Activated T-cell treated with anti-CD3 and anti-CD28 coated beads, Interleukin-2, amount 50 U/mL, for 72 hours (primary cell): ENCODE measurements around the gene CLDN18. TPM values are rescaled to one million over a fixed set of nuclear protein-coding genes. Genes with fewer than 3 reads are reported as not detected.
A peak's percentile ranks its signal among the peaks of the same experiment; 100 is the strongest.

Experiments
- ATAC-seq, 2 donors: fragments of 150-1000 bp; cut with Tn5 transposase; replicated peaks in 1 of 2; 2 replicates each; pipeline ENCODE4 v1.10.0; 2021; ENCODE audit warnings: moderate library complexity in 2 of 2, mild to moderate bottlenecking in 1 of 2
- DNase-seq, 2 donors: peaks; one replicate each; pipeline ENCODE4 v3.0.0; 2021 to 2022; ENCODE audit warnings: mixed read lengths in 1 of 2
- H3K27ac Mint-ChIP-seq: one replicate; pipeline ENCODE4 v1.8.0; 2022; ENCODE audit warnings: mild to moderate bottlenecking, moderate library complexity, mixed read lengths
- H3K27me3 Mint-ChIP-seq: one replicate; pipeline ENCODE4 v1.8.0; 2022; ENCODE audit warnings: low read depth, mixed read lengths
- H3K36me3 Mint-ChIP-seq, 2 donors: one replicate each; pipeline ENCODE4 v1.8.0; 2022; ENCODE audit warnings: mixed read lengths in 2 of 2, mild to moderate bottlenecking in 1 of 2; ENCODE audit not compliant: insufficient read depth in 2 of 2
- H3K4me1 Mint-ChIP-seq: one replicate; pipeline ENCODE4 v1.8.0; 2022; ENCODE audit warnings: low read depth, mixed read lengths
- H3K4me3 Mint-ChIP-seq, 2 donors: one replicate each; pipeline ENCODE4 v1.8.0; 2022; ENCODE audit warnings: mild to moderate bottlenecking in 2 of 2, mixed read lengths in 2 of 2, moderate library complexity in 2 of 2
- H3K9me3 Mint-ChIP-seq, 2 donors: one replicate each; pipeline ENCODE4 v1.8.0; 2022; ENCODE audit warnings: mixed read lengths in 2 of 2
- total RNA-seq, 2 donors: library from RNA; stranded (reverse); gene quantifications; one replicate each; pipeline ENCODE4 v1.2.3, GENCODE V29; 2022

Gene CLDN18
- total RNA-seq, 2 donors from 2014 or later = not detected

DNA sequence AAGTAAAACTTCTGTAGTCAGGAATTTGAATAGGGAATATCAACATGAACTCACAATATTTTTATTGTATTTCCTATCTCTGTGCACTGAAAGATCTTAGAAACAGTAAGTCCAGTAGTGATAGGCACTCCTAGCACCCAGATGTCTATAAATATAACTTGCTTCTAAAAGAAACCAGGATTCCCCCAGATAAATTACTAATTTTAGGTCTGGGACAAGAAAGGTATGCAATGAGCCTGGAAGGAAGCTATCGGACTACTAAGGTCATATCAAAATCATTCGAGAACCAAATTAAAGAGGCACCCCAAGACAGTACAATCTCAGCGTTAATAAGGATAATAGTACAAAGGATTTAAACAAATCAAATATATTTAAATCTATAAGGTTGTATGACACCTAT, 47.4 kb downstream of the CLDN18 start:
- H3K27me3 Mint-ChIP-seq = peaks cover 63% of the 10 kb centered on the region
- DNase-seq = no peak
- no peak for ATAC-seq
- H3K9me3 Mint-ChIP-seq = no peaks in the 10 kb centered on the region
- no peak overlapping the region for H3K4me3 Mint-ChIP-seq
- no peak overlapping the region for H3K27ac Mint-ChIP-seq
- no peaks in the 10 kb centered on the region for H3K36me3 Mint-ChIP-seq
- no peaks in the 10 kb centered on the region for H3K4me1 Mint-ChIP-seq

DNA sequence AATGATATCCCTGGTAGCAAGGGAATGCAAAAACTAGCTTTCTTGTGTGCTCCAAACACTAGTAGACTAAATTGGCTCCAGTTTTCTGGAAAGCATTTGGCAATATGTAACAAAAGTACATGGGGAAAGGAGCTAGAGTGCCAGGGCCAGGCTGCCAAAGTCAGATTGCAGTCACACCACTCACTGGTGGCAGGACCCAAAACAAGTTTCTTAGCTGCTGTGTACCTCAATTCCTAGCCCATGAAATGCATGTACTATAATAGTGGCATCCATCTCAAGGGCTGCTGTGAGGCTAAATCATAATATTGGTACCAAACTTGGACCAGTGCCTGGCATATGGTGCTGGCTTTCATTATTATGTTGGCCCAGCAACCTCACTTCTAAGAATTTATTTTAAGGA, 49.3 kb downstream of the CLDN18 start:
- no peak for DNase-seq

DNA sequence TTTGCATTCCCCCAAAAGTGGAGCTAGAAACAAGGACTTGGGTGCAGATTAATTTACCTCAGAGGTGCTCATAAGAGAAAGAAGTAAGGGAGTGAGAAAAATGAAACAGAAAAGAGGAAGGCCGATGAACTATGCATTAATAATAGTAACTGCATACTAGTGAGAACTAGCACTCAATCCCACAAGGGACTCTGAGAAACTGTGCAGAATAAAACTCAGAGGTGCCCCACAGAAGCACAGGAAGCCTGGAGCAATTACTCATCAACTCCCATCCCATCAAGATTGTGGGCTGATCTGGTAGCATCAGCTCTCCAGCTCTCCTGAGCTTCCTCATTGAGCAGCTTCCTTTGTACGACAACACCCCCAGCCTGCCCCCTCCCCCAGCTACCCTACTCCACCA, 50.8 kb downstream of the CLDN18 start:
- no peak overlapping the region for H3K27ac Mint-ChIP-seq

More for the DNA sequence above, 49.3 kb downstream of the CLDN18 start:
- Mint-ChIP-seq H3K27ac (no peak overlapping the region), H3K9me3 (no peaks in the 10 kb centered on the region), H3K4me1 (peaks cover 6% of the 10 kb centered on the region), H3K36me3 (no peaks in the 10 kb centered on the region), H3K27me3 (peaks cover 62% of the 10 kb centered on the region), H3K4me3 (no peak overlapping the region)
- ATAC-seq = no peak

DNA sequence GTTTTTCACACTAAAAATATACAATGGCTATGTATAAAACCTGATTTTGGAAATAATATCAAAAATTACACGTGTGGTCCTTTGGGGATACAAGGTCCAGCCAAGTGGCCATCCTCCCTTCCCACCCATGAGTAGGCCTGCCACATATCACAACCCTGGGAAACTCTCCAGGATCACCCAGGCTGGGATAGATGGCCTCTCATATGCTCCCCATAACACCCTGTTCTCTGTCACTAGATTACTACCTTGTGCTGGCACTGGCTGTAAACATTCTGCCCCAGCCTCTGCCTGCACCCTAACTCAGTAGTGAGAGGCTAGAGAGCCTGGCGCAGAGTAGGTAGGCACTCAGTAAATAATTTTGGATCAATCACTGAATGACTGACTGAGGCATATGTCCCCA, 52.1 kb downstream of the CLDN18 start:
- ATAC-seq = no peak
- peaks cover 48% of the 10 kb centered on the region for H3K27me3 Mint-ChIP-seq
- DNase-seq = no peak
- H3K27ac Mint-ChIP-seq = no peak overlapping the region
- H3K9me3 Mint-ChIP-seq = no peaks in the 10 kb centered on the region
- no peaks in the 10 kb centered on the region for H3K36me3 Mint-ChIP-seq
- H3K4me3 Mint-ChIP-seq = no peak overlapping the region
- H3K4me1 Mint-ChIP-seq = peaks cover 33% of the 10 kb centered on the region

More for the DNA sequence above, 50.8 kb downstream of the CLDN18 start:
- no peak for DNase-seq
- Mint-ChIP-seq H3K4me1 (peaks cover 20% of the 10 kb centered on the region), H3K9me3 (no peaks in the 10 kb centered on the region), H3K27me3 (peaks cover 56% of the 10 kb centered on the region), H3K36me3 (no peaks in the 10 kb centered on the region), H3K4me3 (no peak overlapping the region)
- no peak for ATAC-seq

DNA sequence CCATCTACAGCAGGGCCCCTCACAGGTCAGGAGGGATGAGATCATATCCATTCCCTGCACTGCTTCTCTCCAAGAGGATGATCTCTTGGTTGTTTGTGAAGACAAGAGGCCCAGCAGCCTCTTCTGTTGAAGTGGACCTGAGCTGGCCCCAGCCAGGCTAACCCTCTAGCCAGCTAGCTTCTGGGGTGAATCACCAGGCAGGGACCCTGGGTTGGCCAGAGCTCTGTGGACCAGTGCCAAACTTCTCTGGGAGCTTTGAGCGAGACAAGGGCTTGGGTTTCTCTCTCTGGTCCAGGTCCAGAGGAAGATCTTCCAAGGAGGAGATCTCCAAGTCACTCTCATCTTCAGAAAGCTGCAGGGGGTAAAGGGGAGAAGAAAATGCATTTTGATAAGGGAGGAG, 52.7 kb downstream of the CLDN18 start:
- Mint-ChIP-seq H3K36me3 (no peaks in the 10 kb centered on the region), H3K4me3 (no peak overlapping the region), H3K27ac (no peak overlapping the region), H3K4me1 (peaks cover 36% of the 10 kb centered on the region), H3K27me3 (peaks cover 48% of the 10 kb centered on the region), H3K9me3 (no peaks in the 10 kb centered on the region)
- DNase-seq (no peak), ATAC-seq (no peak)

DNA sequence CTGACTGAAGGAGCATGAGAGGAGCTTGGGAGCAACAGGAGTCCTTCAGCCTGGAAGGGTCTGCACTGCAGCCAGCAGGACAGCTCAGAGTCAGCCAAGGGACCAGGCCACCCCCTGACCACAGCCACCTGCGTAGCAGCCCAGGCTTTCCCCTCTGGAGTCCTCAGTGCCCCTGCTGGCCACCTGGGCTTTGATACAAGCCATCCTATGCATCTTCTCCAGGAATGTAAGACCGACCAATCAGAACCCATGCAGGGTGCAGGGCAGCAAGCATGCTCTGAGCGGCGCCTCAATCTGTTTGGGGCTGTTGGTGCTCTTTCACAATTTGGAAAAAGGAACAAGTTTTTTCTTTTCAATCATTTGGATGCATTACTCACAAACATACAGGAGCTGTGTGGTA, 53.5 kb downstream of the CLDN18 start:
- ATAC-seq = no peak
- DNase-seq = no peak
- peaks cover 43% of the 10 kb centered on the region for H3K27me3 Mint-ChIP-seq
- no peaks in the 10 kb centered on the region for H3K36me3 Mint-ChIP-seq
- peaks cover 36% of the 10 kb centered on the region for H3K4me1 Mint-ChIP-seq
- H3K4me3 Mint-ChIP-seq = no peak overlapping the region
- H3K27ac Mint-ChIP-seq = no peak overlapping the region
- no peaks in the 10 kb centered on the region for H3K9me3 Mint-ChIP-seq

DNA sequence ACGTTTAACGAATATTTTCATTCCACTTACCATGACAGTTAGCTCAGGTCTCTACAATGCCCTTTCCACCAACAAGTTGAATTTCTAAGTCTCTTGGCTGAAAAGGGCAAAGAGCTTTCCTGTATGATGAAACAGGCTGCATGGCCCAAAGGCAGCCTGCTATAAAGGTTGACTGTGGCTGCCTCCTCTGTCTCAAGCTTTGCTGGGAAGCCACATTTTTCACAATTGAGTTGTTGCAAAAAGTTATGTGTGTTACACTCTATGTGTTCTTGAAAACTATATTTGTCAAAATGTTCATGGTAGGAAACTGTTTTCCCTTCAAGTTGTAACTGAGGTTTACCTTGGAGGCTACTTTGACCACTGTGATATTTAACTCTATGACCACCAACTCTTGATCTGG, 56.0 kb downstream of the CLDN18 start:
- Mint-ChIP-seq H3K4me3 (peak overlapping the region; percentile 61 to 71), H3K9me3 (no peaks in the 10 kb centered on the region), H3K36me3 (no peaks in the 10 kb centered on the region), H3K27me3 (peaks cover 49% of the 10 kb centered on the region), H3K27ac (peak overlapping the region; percentile 76), H3K4me1 (peaks cover 41% of the 10 kb centered on the region)
- ATAC-seq (peak; percentile 75), DNase-seq (peak; percentile 50 to 55)

DNA sequence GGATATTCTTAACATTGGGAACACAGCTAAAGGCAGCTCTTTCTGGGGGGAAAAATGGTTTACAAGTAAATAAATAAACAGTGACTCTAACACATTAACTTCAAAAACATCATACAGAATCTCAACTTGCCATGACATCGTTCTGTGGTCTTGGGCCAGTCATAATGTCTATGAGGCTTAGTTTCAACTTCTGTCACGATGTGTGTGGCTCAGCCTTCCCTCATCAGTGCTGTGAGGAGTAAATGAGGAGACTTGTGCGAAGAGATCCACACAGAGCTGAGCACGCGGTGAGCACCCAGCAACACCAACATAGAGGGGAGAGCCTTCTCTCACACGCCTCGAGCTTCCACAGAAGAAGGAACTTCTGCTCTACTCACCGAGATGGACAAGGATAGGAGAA, 56.4 kb downstream of the CLDN18 start:
- Mint-ChIP-seq H3K27ac (peak overlapping the region; percentile 76), H3K4me3 (peak overlapping the region; percentile 61 to 71), H3K4me1 (peaks cover 41% of the 10 kb centered on the region), H3K36me3 (no peaks in the 10 kb centered on the region), H3K27me3 (peaks cover 48% of the 10 kb centered on the region), H3K9me3 (no peaks in the 10 kb centered on the region)
- peak; percentile 75 to 80 for DNase-seq
- ATAC-seq = peak; percentile 95 to 96

DNA sequence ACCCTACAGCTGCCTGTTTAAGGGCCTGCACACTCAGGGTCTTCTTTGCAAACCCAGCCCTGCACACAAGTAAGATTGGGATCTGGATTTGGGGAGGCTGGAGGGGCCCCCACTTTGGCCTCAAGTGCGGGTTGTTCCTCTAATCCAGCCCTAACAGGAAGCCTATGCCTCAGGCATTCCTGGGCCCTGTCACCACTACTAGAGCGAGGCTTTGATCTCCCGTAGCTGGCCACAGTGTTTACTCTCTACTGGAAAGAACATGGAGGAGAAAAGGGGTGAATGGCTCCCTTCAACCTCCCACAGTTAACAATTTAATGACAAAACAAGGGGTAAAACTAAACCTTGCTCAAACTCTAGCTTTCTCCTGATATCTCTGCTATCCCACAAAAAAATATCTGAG, 57.0 kb downstream of the CLDN18 start:
- H3K4me1 Mint-ChIP-seq = peaks cover 41% of the 10 kb centered on the region
- no peak overlapping the region for H3K27ac Mint-ChIP-seq
- no peak for DNase-seq

DNA sequence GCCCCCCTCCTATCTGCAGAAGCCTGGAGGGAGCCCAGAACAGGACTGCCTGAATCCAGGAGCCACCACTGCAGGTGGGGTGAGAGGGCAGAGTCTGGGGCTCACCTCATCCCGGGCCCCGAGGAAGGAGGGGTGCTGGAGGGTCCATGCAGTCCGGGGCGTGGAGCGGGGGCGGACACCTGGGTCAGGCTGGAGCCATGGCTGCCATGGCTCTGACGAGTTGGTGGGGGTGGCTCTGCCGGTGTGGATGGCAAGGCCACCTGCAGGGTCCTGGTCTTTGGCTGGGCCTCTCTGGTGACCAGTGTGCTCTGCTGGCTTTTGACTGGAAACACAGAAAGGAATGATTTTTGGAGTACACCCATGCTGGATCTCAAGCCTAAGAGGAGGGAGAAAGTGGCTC, 58.1 kb downstream of the CLDN18 start:
- H3K4me1 Mint-ChIP-seq = peaks cover 41% of the 10 kb centered on the region
- H3K27me3 Mint-ChIP-seq = peaks cover 39% of the 10 kb centered on the region
- H3K9me3 Mint-ChIP-seq = no peaks in the 10 kb centered on the region
- H3K4me3 Mint-ChIP-seq = no peak overlapping the region
- H3K36me3 Mint-ChIP-seq = no peaks in the 10 kb centered on the region
- DNase-seq (no peak), ATAC-seq (no peak)
- H3K27ac Mint-ChIP-seq = no peak overlapping the region

More for the DNA sequence above, 57.0 kb downstream of the CLDN18 start:
- ATAC-seq = no peak
- H3K4me3 Mint-ChIP-seq = peak overlapping the region in 1 of 2 donors; percentile 71
- peaks cover 45% of the 10 kb centered on the region for H3K27me3 Mint-ChIP-seq
- H3K36me3 Mint-ChIP-seq = no peaks in the 10 kb centered on the region
- no peaks in the 10 kb centered on the region for H3K9me3 Mint-ChIP-seq

DNA sequence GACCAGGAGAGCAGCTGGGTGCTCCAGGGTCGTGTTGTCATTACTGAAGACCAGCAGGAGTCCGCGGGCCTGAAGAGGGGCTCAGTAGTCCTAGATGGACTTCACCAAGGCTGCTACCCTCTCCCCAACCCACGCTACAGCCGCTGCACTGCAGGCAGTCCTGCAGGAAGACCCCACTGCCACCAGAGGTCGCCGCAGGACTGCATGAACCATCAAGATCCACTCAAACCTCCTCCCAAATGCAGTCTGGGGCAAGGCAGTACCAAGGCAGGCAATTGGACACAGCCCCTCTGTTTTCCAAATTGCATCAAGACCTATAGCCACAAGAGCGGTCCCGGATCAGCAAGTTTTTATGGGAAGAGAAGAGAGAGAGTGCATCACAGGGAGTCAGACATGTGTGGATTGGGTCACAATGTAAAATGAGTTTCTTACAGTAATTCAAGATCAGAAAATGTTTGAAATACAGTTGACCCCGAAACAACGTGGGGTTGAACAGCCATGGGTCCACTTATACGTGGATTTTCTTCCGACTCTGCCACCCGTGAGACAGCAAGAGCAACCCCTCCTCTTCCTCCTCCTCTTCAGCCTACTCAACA, 58.7 kb downstream of the CLDN18 start:
- ATAC-seq (peak; percentile 33 to 37), DNase-seq (peak; percentile 83 to 86)
- no peaks in the 10 kb centered on the region for H3K9me3 Mint-ChIP-seq
- no peaks in the 10 kb centered on the region for H3K36me3 Mint-ChIP-seq
- peaks cover 39% of the 10 kb centered on the region for H3K4me1 Mint-ChIP-seq
- no peak overlapping the region for H3K4me3 Mint-ChIP-seq
- H3K27me3 Mint-ChIP-seq = peaks cover 41% of the 10 kb centered on the region
- no peak overlapping the region for H3K27ac Mint-ChIP-seq

DNA sequence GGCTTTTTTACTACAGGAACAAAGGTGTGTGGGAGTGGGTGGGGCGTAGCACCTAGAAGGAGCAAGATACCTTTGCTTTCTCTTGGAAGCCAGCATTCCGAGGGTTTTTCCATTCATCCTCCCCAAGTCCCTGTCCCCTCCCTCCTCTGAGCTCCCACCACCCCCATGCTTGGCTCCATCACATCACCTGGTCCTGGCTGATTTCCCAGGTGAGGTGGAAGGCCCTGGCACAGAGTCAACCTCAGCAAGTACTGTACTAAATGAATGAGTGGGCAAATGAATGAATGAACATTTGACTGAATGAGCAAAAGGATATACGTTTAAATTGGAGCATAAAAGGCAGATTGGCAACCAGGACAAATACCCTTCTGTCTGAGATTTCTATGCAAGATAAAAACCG, 60.0 kb downstream of the CLDN18 start:
- Mint-ChIP-seq H3K9me3 (no peaks in the 10 kb centered on the region), H3K4me3 (no peak overlapping the region), H3K4me1 (peaks cover 29% of the 10 kb centered on the region), H3K36me3 (no peaks in the 10 kb centered on the region), H3K27me3 (peaks cover 29% of the 10 kb centered on the region), H3K27ac (no peak overlapping the region)
- DNase-seq (no peak), ATAC-seq (no peak)

DNA sequence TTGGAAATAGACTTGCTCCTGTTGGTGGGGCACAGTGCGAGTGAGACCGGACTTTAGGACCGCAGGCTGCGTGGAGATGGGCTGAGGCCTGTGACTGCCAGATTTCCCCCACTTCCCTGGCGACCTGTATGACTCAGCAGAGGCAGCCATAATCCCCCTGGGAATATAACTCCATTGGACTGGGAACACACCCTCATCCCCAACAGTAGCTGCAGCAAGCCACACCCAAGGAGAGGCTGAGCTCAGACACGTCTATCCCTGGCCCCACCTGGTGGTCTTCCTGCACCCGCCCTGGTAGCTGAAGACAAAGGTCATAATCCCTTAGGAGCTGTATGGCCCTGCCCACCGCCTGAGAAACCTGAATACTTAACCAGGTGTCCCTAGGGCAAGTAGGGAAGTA, 62.8 kb downstream of the CLDN18 start:
- Mint-ChIP-seq H3K36me3 (no peaks in the 10 kb centered on the region), H3K27me3 (peaks cover 27% of the 10 kb centered on the region), H3K4me1 (peaks cover 5% of the 10 kb centered on the region), H3K4me3 (no peak overlapping the region), H3K9me3 (no peaks in the 10 kb centered on the region), H3K27ac (no peak overlapping the region)
- DNase-seq (no peak), ATAC-seq (no peak)

DNA sequence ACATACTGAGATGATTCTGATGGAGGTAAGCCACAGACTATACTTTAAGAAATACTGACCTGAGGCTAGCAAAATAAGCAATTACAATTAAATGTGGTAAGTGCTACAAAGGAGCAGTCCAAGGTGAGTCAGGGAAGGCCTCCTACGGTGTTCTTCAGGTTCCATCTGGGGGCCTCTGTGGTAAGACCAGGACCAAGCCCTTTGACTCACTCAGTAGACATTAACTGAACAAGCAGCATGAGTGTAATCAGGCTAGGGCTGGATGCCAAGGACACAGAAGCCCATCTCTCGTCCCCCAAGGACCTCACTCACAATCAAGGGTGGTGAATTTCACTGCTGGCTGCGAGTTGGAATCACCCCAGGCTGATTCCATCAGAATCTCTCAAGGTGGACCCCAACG, 68.1 kb downstream of the CLDN18 start:
- peaks cover 39% of the 10 kb centered on the region for H3K4me1 Mint-ChIP-seq
- H3K27ac Mint-ChIP-seq = no peak overlapping the region
- no peaks in the 10 kb centered on the region for H3K36me3 Mint-ChIP-seq
- H3K27me3 Mint-ChIP-seq = peaks cover 25% of the 10 kb centered on the region
- no peaks in the 10 kb centered on the region for H3K9me3 Mint-ChIP-seq
- ATAC-seq = peak in 1 of 2 donors; percentile 26
- peak in 1 of 2 donors; percentile 32 for DNase-seq
- no peak overlapping the region for H3K4me3 Mint-ChIP-seq
